Jurkat, Clone E6-1 (cell line): Measurements from ENCODE around the gene GRB14.
A peak's percentile ranks its signal among the peaks of the same experiment; 100 is the strongest.

Experiments
- DNase-seq: peaks from one replicate; pipeline ENCODE4 v3.0.0-alpha.2; 2011; ENCODE audit warnings: low read depth, low spot score
- H3K4me3 ChIP-seq: 2 replicates; pipeline ENCODE4 v1.5.1; 2011; ENCODE audit warnings: mild to moderate bottlenecking, low read length, control low read depth, moderate library complexity

GRB14 gene

GRCh38 chr2:164620457-164620856 is 825 bp downstream of the GRB14 start:
- DNase-seq, result no peak
- no peak overlapping the region for H3K4me3 ChIP-seq

GRCh38 chr2:164617466-164617865 is 3.8 kb downstream of the GRB14 start:
- no peak overlapping the region for H3K4me3 ChIP-seq
- no peak for DNase-seq

- H3K4me3 ChIP-seq, result no peak overlapping the region
- DNase-seq, result no peak
Observed at GRCh38 chr2:164613321-164613982, 7.8 kb downstream of the GRB14 start.

GRCh38 chr2:164609790-164610189 is 11.5 kb downstream of the GRB14 start:
- H3K4me3 ChIP-seq, result no peak overlapping the region
- DNase-seq, result no peak

GRCh38 chr2:164606557-164606956 is 14.7 kb downstream of the GRB14 start:
- no peak for DNase-seq
- no peak overlapping the region for H3K4me3 ChIP-seq

GRCh38 chr2:164605295-164605694 is 16.0 kb downstream of the GRB14 start:
- DNase-seq, result no peak
- no peak overlapping the region for H3K4me3 ChIP-seq

- H3K4me3 ChIP-seq, result no peak overlapping the region
- no peak for DNase-seq
Observed at GRCh38 chr2:164600763-164601162, 20.5 kb downstream of the GRB14 start.

GRCh38 chr2:164599954-164600589 is 21.2 kb downstream of the GRB14 start:
- DNase-seq, result peak; percentile 64
- no peak overlapping the region for H3K4me3 ChIP-seq

- no peak for DNase-seq
- H3K4me3 ChIP-seq, result no peak overlapping the region
Observed at GRCh38 chr2:164597983-164598382, 23.3 kb downstream of the GRB14 start.

GRCh38 chr2:164595031-164595430 is 26.3 kb downstream of the GRB14 start:
- DNase-seq, result no peak

GRCh38 chr2:164593959-164594358 is 27.3 kb downstream of the GRB14 start:
- DNase-seq, result no peak

More at GRCh38 chr2:164595031-164595430, 26.3 kb downstream of the GRB14 start:
- H3K4me3 ChIP-seq, result no peak overlapping the region

GRCh38 chr2:164593541-164593940 is 27.7 kb downstream of the GRB14 start:
- DNase-seq, result no peak
- H3K4me3 ChIP-seq, result no peak overlapping the region

More at GRCh38 chr2:164593959-164594358, 27.3 kb downstream of the GRB14 start:
- no peak overlapping the region for H3K4me3 ChIP-seq

- no peak overlapping the region for H3K4me3 ChIP-seq
- DNase-seq, result no peak
Observed at GRCh38 chr2:164589522-164589921, 31.8 kb downstream of the GRB14 start.

- no peak for DNase-seq
- H3K4me3 ChIP-seq, result no peak overlapping the region
Observed at GRCh38 chr2:164581050-164581449, 40.2 kb downstream of the GRB14 start.

GRCh38 chr2:164574931-164575330 is 46.4 kb downstream of the GRB14 start:
- no peak overlapping the region for H3K4me3 ChIP-seq
- DNase-seq, result no peak

GRCh38 chr2:164570475-164570874 is 50.8 kb downstream of the GRB14 start:
- DNase-seq, result no peak
- no peak overlapping the region for H3K4me3 ChIP-seq

GRCh38 chr2:164569378-164569777 is 51.9 kb downstream of the GRB14 start:
- H3K4me3 ChIP-seq, result no peak overlapping the region
- no peak for DNase-seq

GRCh38 chr2:164568317-164568716 is 53.0 kb downstream of the GRB14 start:
- no peak overlapping the region for H3K4me3 ChIP-seq
- no peak for DNase-seq

GRCh38 chr2:164567335-164567989 is 53.8 kb downstream of the GRB14 start:
- no peak for DNase-seq
- no peak overlapping the region for H3K4me3 ChIP-seq

- no peak for DNase-seq
- H3K4me3 ChIP-seq, result no peak overlapping the region
Observed at GRCh38 chr2:164565359-164565758, 55.9 kb downstream of the GRB14 start.
